Measurements from ENCODE around the gene TAAR6.
"Not testable (repeated sequence)": the region's sequence is repeated elsewhere in the genome, so short reads cannot be mapped to it uniquely, and the experiment has no call there.

TAAR6 gene

DNA sequence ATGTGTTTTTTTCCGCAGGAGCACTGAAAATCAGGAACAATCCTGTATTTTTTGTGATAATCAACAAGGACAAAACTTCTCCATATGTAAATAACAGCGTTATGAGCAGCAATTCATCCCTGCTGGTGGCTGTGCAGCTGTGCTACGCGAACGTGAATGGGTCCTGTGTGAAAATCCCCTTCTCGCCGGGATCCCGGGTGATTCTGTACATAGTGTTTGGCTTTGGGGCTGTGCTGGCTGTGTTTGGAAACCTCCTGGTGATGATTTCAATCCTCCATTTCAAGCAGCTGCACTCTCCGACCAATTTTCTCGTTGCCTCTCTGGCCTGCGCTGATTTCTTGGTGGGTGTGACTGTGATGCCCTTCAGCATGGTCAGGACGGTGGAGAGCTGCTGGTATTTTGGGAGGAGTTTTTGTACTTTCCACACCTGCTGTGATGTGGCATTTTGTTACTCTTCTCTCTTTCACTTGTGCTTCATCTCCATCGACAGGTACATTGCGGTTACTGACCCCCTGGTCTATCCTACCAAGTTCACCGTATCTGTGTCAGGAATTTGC lies at the start of gene TAAR6:
Gene TAAR6, plus strand, starts transcription at position 102 of the 557 bp plus-strand sequence. Its CDS starts 0 bp downstream, at position 102.
- no peak for DNase-seq (ENCODE audit: low read depth)

DNA sequence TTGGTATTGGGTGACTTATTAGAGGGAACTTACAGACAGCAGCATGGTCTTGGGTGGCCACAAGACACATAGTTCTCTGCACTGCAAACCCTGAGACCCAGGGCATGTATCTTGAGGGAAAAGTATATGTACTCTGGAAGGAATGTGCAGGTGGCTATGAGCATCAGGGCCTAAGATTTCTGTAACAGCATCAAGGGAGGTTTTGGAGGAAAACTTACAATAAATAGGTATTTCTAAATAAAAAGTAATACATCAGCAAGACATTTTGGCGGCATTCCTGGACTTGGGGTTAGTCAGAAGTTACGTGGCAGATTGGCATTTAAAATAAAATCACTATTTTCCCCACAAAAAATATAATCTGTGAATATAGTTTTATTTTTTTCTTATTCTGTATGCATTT lies 49.2 kb upstream of the TAAR6 start:
- peak; percentile 47 for DNase-seq (ENCODE audit: low read depth)

GRCh38 chr6:132524646-132525045 lies 45.5 kb upstream of the TAAR6 start:
- no peak for DNase-seq (ENCODE audit: low read depth)

- DNase-seq (ENCODE audit: low read depth), result no peak
Observed at GRCh38 chr6:132525866-132526265, 44.3 kb upstream of the TAAR6 start.

DNA sequence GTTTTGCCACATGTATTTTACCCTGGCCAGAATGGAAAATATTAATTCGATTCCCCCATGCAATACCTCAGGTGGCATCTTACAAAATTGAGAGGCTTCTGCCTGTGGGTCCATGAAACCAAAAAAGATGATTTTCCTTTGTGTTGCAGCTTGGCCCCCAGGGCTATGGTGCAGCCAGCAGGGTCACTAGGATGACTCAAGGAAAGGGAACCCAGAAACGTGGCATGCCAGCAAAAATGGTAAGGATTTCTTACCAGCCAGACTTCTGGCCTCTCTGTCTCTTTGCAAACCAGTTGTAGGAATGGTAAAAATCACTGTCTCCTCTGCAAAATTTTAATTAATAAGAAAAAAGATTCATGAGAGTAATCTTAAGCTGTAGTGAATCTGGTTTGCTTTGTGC lies 43.7 kb upstream of the TAAR6 start:
- no peak for DNase-seq (ENCODE audit: low read depth)

GRCh38 chr6:132527791-132528190 lies 42.3 kb upstream of the TAAR6 start:
- peak; percentile 7 for DNase-seq (ENCODE audit: low read depth)

GRCh38 chr6:132530293-132530974 lies 39.7 kb upstream of the TAAR6 start:
- DNase-seq (ENCODE audit: low read depth), result peak; percentile 61

DNA sequence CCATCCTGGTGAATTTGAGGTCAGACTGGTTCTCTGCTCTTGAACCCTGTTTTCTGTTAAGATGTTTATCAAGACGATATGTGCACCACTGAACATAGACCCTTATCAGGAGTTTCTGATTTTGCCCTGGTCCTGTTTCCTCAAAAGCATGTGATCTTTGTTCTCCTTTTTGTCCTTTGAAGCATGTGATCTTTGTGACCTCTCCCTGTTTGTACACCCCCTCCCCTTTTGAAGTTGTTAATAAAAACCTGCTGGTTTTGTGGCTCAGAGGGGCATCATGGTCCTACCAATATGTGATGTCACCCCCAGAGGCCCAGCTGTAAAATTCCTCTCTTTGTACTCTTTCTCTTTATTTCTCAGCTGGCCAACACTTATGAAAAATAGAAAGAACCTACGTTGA lies 35.6 kb upstream of the TAAR6 start:
- not testable (repeated sequence) for DNase-seq (ENCODE audit: low read depth)

GRCh38 chr6:132537145-132537544 lies 33.0 kb upstream of the TAAR6 start:
- no peak for DNase-seq (ENCODE audit: low read depth)

DNA sequence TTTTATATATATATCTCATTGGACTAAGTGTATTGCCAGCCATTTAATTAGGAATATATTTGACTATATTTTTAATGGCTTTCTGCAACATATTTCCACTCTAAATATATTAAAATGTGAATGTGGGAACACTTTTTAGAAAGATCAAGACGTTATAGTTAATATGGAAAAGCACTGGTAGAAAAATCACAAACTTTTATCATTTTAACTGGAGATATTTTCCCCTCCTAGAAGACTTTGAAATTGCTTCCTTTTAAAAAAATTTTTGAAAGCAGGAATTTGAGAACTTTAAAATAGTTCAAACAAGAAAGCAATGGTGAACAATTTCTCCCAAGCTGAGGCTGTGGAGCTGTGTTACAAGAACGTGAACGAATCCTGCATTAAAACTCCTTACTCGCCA lies 32.1 kb upstream of the TAAR6 start, which contains the start of gene TAAR9:
Gene TAAR9, plus strand, starts transcription at position 301 of the 400 bp plus-strand sequence. Its CDS starts 13 bp downstream, at position 314.
- no peak for DNase-seq (ENCODE audit: low read depth)

DNA sequence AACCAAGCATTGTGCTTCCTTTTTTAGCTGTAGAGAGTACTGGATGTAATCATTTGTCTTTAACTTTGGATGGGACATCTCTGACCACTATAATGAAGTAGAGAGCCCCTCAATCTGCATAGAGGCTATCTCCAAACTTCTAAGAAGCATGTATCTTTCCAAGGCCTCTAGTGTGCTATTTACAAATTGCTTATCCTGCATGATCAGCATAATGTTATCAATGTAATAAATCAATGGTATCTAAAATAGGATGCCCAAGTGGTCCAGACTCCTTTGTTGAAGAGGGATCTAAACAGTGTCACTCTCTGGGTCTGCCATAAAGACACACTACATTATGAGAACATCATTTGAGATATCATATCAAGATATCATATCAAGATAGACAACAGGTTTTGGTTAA lies 25.3 kb upstream of the TAAR6 start:
- DNase-seq (ENCODE audit: low read depth), result no peak

DNA sequence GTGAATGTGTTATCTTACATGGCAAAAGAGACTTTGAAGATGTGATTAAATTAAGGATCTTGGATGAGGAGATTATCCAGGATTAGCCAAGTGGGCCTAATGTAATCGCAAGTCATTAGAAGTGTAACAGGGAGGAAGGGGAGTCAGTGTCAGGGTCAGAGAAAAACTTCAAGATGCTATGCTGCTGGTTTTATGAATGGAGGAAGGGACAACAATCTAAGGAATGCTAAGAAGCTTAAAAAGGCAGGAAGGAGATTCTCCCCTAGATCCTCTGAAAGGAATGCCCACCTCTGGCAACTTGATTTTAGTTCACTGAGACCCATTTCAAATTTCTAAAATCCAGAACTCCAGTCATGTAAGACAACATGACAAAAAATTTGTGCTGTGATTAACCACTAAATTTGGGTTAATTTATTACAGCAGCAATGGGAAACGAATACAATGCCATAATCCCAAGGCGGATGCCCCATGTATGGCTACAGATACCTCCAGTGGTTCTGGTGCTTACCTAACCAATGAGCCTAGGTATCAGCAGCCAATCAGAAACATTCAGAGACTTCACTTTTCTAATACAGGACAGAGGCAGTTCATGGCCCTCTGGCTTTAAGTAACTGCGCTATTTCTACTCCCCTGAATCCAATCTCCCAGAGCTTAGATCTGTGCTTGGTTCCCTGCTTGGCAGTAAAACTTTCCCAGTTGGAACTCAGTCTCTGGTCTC lies 21.2 kb upstream of the TAAR6 start:
- DNase-seq (ENCODE audit: low read depth), result no peak

DNA sequence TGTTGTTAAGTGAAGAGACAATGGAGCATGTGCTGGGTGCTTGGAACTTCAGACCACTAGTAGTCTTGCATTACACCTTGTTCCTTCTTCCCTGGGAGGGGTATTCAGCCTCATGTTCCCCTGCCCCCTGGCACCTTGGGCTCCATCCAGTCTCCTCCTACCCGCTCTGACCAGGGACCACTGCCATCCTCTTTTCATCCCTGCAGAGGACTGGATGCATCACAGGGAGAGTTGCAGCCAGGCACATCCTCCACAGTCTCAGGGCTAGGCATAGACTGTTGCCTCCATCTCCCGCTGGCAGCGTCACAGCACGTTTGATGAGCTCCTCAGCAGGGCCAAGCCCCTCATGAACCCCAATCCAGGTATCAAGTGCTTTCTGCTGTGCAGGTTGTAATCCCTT lies 18.9 kb upstream of the TAAR6 start:
- DNase-seq (ENCODE audit: low read depth), result no peak

GRCh38 chr6:132552372-132552771 lies 17.8 kb upstream of the TAAR6 start, which contains the start of gene TAAR8:
Gene TAAR8, plus strand, starts transcription at chr6:132552672. Its CDS starts 21 bp downstream, at chr6:132552693.
- no peak for DNase-seq (ENCODE audit: low read depth)

GRCh38 chr6:132560087-132560486 lies 10.0 kb upstream of the TAAR6 start:
- not testable (repeated sequence) for DNase-seq (ENCODE audit: low read depth)

DNA sequence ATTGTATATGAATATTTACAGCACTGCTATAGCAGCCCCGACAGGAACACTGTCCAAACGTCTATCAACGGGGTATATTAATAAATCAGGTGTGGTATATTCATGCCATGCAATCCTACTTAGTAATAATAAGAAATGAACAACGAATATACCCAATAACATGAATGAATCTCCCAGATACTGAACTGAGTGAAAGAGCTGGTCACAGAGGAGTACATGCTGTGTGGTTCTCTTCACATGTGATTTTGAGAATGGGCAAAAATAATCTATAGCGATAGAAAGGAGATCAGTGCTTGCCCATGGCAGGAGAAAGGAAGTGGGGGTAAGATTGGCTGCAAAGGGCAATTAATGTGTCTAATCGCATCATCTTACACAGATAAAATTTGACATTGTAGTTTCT lies 3.7 kb upstream of the TAAR6 start:
- no peak for DNase-seq (ENCODE audit: low read depth)

GRCh38 chr6:132567566-132567965 lies 2.6 kb upstream of the TAAR6 start:
- no peak for DNase-seq (ENCODE audit: low read depth)

- DNase-seq (ENCODE audit: low read depth), result no peak
Observed at GRCh38 chr6:132568611-132569010, 1.5 kb upstream of the TAAR6 start.

DNA sequence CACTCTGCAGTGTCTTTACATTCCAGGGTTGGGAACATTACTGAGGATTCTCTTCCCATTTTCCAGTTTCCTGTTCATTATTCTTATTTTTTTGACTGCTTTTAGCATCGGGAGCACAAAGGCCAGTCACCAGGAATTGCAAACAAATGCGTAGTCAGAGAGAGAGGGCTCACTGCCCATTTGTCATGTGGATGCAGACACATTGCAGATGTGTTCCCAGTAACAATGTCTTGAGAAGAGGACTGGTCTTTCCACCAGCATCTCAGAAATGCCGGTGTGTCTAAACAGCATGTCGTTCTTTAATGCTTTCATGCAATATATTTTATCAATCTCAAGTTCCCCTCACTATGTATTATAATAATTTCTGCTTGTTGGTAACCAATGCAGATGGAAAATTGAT lies 952 bp upstream of the TAAR6 start:
- no peak for DNase-seq (ENCODE audit: low read depth)

DNA sequence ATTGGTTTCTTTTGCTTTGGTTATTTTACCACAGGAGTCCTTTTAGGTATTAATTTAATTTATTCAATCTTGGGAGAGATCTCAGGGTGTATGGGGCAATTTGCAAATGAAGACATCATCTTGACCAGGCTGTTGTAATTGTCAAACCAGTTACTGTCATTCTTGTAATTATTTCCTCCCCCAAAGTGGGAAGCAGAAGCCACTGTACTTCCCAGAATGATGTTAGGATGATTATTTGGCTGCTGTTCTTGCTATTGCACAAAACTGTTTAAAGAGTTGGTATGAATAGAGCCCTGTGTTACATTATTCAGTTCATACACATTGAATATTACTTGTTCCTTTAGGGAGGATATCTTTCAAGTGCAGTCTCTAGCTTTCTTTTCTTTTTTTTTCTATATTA lies 1.7 kb downstream of the TAAR6 start:
- DNase-seq (ENCODE audit: low read depth), result no peak

GRCh38 chr6:132584698-132585097 lies 14.6 kb downstream of the TAAR6 start:
- no peak for DNase-seq (ENCODE audit: low read depth)

DNA sequence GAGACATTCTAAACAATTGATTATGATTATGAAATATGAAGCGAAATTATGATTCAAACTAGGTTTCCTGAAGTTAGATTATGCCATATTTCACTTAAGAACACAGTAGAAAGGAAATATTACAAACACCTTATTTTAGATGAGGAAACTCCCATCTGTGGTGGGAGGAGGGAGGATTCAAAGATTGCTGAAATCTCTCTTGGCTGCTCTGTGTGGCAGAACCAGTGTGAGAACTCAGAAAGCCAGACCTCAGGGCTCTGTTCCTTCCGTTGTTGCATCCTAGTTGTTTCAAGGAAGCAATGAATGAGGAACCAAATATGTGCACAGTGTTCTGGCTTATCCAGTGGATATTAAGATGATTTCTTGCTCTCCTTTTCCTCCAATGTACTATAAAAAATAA lies 17.3 kb downstream of the TAAR6 start:
- DNase-seq (ENCODE audit: low read depth), result no peak

DNA sequence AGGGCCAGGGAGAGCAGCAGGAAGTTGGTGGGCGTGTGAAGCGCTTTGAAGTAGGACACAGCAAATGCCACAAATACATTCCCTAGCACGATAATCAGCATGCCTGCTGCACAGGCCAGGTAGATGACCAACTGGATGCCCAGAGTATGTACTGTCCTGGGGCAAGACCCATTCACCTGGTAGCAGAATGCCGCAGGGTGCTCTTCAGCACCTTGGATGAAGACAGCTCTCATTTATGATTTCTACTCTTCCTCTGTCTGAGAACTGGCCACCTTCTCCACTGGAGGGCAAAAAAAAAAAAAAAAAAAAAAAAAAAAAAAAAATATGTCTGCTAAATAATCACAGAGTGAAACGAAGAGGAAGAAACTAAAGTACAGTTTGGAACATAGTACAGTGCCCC lies 19.3 kb downstream of the TAAR6 start, which contains the start of gene TAAR5:
Gene TAAR5, minus strand, starts transcription at position 288 of the 400 bp plus-strand sequence. Its CDS starts 55 bp downstream, at position 233.
- DNase-seq (ENCODE audit: low read depth), result no peak

Measured in iris pigment epithelial cell (primary cell).